ENCODE results near the gene PLA2G2C.
"Not testable (repeated sequence)": the region's sequence is repeated elsewhere in the genome, so short reads cannot be mapped to it uniquely, and the experiment has no call there.

Gene PLA2G2C

GRCh38 chr1:20185834-20186782, at the start of gene PLA2G2C, which contains the start of gene UBXN10:
Gene PLA2G2C, minus strand, starts transcription at chr1:20186518. Its CDS starts 9,155 bp downstream, at chr1:20177363.
Gene UBXN10, plus strand, starts transcription at chr1:20186096. Its CDS starts 4,466 bp downstream, at chr1:20190562.
- DNase-seq, result peak; percentile 73

GRCh38 chr1:20234788-20235535, 48.6 kb upstream of the PLA2G2C start:
- no peak for DNase-seq

- DNase-seq, result no peak
Measured at GRCh38 chr1:20233866-20234265, 47.5 kb upstream of the PLA2G2C start.

GRCh38 chr1:20233394-20233793, 47.1 kb upstream of the PLA2G2C start:
- DNase-seq, result peak; percentile 51

GRCh38 chr1:20232564-20232963, 46.2 kb upstream of the PLA2G2C start:
- peak; percentile 42 for DNase-seq

GRCh38 chr1:20229171-20229570, 42.9 kb upstream of the PLA2G2C start:
- DNase-seq, result no peak

- no peak for DNase-seq
Measured at GRCh38 chr1:20228314-20228825, 42.1 kb upstream of the PLA2G2C start.

GRCh38 chr1:20227704-20228103, 41.4 kb upstream of the PLA2G2C start:
- no peak for DNase-seq

GRCh38 chr1:20224546-20224945, 38.2 kb upstream of the PLA2G2C start:
- no peak for DNase-seq

GRCh38 chr1:20223551-20224419, 37.5 kb upstream of the PLA2G2C start:
- DNase-seq, result no peak

GRCh38 chr1:20223106-20223505, 36.8 kb upstream of the PLA2G2C start:
- DNase-seq, result no peak

- no peak for DNase-seq
Measured at GRCh38 chr1:20220036-20220435, 33.7 kb upstream of the PLA2G2C start.

GRCh38 chr1:20219053-20219452, 32.7 kb upstream of the PLA2G2C start:
- DNase-seq, result not testable (repeated sequence)

- DNase-seq, result peak; percentile 70
Measured at GRCh38 chr1:20216574-20216973, 30.3 kb upstream of the PLA2G2C start.

GRCh38 chr1:20215716-20216115, 29.4 kb upstream of the PLA2G2C start:
- no peak for DNase-seq

- DNase-seq, result peak; percentile 95
Measured at GRCh38 chr1:20212685-20213331, 26.5 kb upstream of the PLA2G2C start.

GRCh38 chr1:20212085-20212684, 25.9 kb upstream of the PLA2G2C start:
- no peak for DNase-seq

GRCh38 chr1:20211511-20211931, 25.2 kb upstream of the PLA2G2C start:
- no peak for DNase-seq

GRCh38 chr1:20210736-20211460, 24.6 kb upstream of the PLA2G2C start:
- no peak for DNase-seq

- DNase-seq, result no peak
Measured at GRCh38 chr1:20209471-20209870, 23.2 kb upstream of the PLA2G2C start.

- DNase-seq, result no peak
Measured at GRCh38 chr1:20207546-20207945, 21.2 kb upstream of the PLA2G2C start.
